DMS79 (cell line): Measurements from ENCODE around the gene ZNF319.
"Not testable (repeated sequence)": the region's sequence is repeated elsewhere in the genome, so short reads cannot be mapped to it uniquely, and the experiment has no call there.

Experiments used
- DNase-seq: peaks from one replicate; lab custom pipeline; 2025; lab: John Stamatoyannopoulos, UW

Gene ZNF319

GRCh38 chr16:58021661-58022551 lies 21.4 kb upstream of the ZNF319 start:
- no peak for DNase-seq

- no peak for DNase-seq
Measured at GRCh38 chr16:58020628-58021521, 20.4 kb upstream of the ZNF319 start.

- no peak for DNase-seq
Measured at GRCh38 chr16:58019866-58020538, 19.5 kb upstream of the ZNF319 start.

GRCh38 chr16:58018803-58019202 lies 18.3 kb upstream of the ZNF319 start:
- no peak for DNase-seq

GRCh38 chr16:58016840-58017446 lies 16.5 kb upstream of the ZNF319 start:
- no peak for DNase-seq

GRCh38 chr16:58013201-58013956 lies 12.9 kb upstream of the ZNF319 start:
- no peak for DNase-seq

- no peak for DNase-seq
Measured at GRCh38 chr16:58012481-58012880, 12.0 kb upstream of the ZNF319 start.

GRCh38 chr16:58011652-58012051 lies 11.2 kb upstream of the ZNF319 start:
- no peak for DNase-seq

- DNase-seq = no peak
Measured at GRCh38 chr16:58010886-58011285, 10.4 kb upstream of the ZNF319 start.

- no peak for DNase-seq
Measured at GRCh38 chr16:58009856-58010416, 9.5 kb upstream of the ZNF319 start.

GRCh38 chr16:58004736-58005135 lies 4.3 kb upstream of the ZNF319 start:
- not testable (repeated sequence) for DNase-seq

GRCh38 chr16:58002936-58003335 lies 2.5 kb upstream of the ZNF319 start:
- DNase-seq = no peak

GRCh38 chr16:58002416-58002800 lies 1.9 kb upstream of the ZNF319 start:
- no peak for DNase-seq

- no peak for DNase-seq
Measured at GRCh38 chr16:58001781-58002415, 1.4 kb upstream of the ZNF319 start.

GRCh38 chr16:58000706-58001676 lies 519 bp upstream of the ZNF319 start, which contains the start of gene USB1:
USB1 (plus strand) TSS chr16:58001407; CDS start chr16:58001484, 77 bp downstream.
- no peak for DNase-seq

- no peak for DNase-seq
Measured at GRCh38 chr16:57999366-57999970, 1.0 kb downstream of the ZNF319 start.

- no peak for DNase-seq
Measured at GRCh38 chr16:57998992-57999365, 1.5 kb downstream of the ZNF319 start.

GRCh38 chr16:57998486-57998885 lies 2.0 kb downstream of the ZNF319 start:
- no peak for DNase-seq
